Psoas muscle (tissue), 8 donors: Measurements from ENCODE around the gene PMEPA1. TPM values are rescaled to one million over a fixed set of nuclear protein-coding genes. Genes with fewer than 3 reads are reported as not detected.
A peak's percentile ranks its signal among the peaks of the same experiment; 100 is the strongest.

Experiments
- ATAC-seq, 4 donors: fragments of 200-7000 bp; cut with Tn5 transposase; one replicate each; pipeline ENCODE4 v1.9.1; 2020; ENCODE audit warnings: moderate library complexity in 3 of 4, mild to moderate bottlenecking in 2 of 4
- DNase-seq, 2 donors: peaks; one replicate each; pipeline ENCODE4 v3.0.0-alpha.2; 2020
- H3K27ac ChIP-seq: fragments of 200-600 bp; one replicate; pipeline ENCODE4 v1.8.0; 2022
- H3K27me3 ChIP-seq, 3 donors: fragments of 200-600 bp in 1 of 3; one replicate each; pipeline versions ENCODE4 v1.6.1 to v1.8.0; 2013 to 2022; ENCODE audit warnings: low read length in 2 of 3, mild to moderate bottlenecking in 2 of 3, moderate library complexity in 1 of 3; ENCODE audit not compliant: insufficient read depth in 3 of 3
- H3K36me3 ChIP-seq, 2 donors: fragments of 200-600 bp in 1 of 2; one replicate each; pipeline versions ENCODE4 v1.6.1 to v1.8.0; 2013 to 2022; ENCODE audit warnings: low read depth in 1 of 2, mild to moderate bottlenecking in 1 of 2, moderate library complexity in 1 of 2; ENCODE audit not compliant: insufficient read depth in 1 of 2
- H3K4me1 ChIP-seq: fragments of 200-600 bp; one replicate; pipeline ENCODE4 v1.8.0; 2022
- H3K4me3 ChIP-seq: fragments of 200-600 bp; one replicate; pipeline ENCODE4 v1.8.0; 2022; ENCODE audit warnings: mild to moderate bottlenecking
- H3K9me3 ChIP-seq: fragments of 200-600 bp; one replicate; pipeline ENCODE4 v1.8.0; 2022
- WGBS, 3 donors: extraction: QIAGEN DNeasy Blood & Tissue Kit; methylation state at CpG; one replicate each; pipeline versions ENCODE4 v1.1.6 to v1.1.7; 2013; 5-methylcytosine and 5-hydroxymethylcytosine counted together
- intact Hi-C, 2 donors: fragments of 100-400 bp; cut with DNase I; formaldehyde crosslinking; loops; one replicate each; pipeline versions ENCODE4 v1.11.0 to v1.14.2; 2022
- polyA plus RNA-seq, 3 donors: library from polyadenylated mRNA; stranded (reverse); fragments of 200-250 nt; gene quantifications; one replicate each; pipeline ENCODE4 v1.2.3, GENCODE V29; 2013
- total RNA-seq, 4 donors: library from RNA; stranded (reverse); fragmentation: NEBNext Ultra II Directional in 2 of 4; extraction: Animal tissue kit (Norgen Biotek cat#: 25700) in 2 of 4; gene quantifications; one replicate each; pipeline versions ENCODE4 v1.2.1 to v1.2.4, GENCODE V29; 2021 to 2023
- TF ChIP-seq, protein P1 (sequence below): fragments of 200-600 bp; IDR thresholded peaks from one replicate; pipeline ENCODE4 v1.8.0; 2022; ENCODE audit warnings: antibody characterized with exemption
- donor health status: healthy with polysubstance abuse.
- donor health status: DM: no; HTN: no; CAD: no; lungs with moderate emphysema.
- donor health status: Bipolar disorder and iron deficiency.
- donor health status: healthy.
- donor health status: DM: yes; HTN: yes; CAD: no.
- donor health status: DM: no; HTN: no; CAD: no.
- donor health status: DM: no; HTN: no; CAD: no.
- donor health status: DM: yes; HTN: yes; CAD: no.

Gene PMEPA1
- total and polyA plus RNA-seq, 7 donors, result 8.9 to 34.0 (median 17.1) TPM

DNA sequence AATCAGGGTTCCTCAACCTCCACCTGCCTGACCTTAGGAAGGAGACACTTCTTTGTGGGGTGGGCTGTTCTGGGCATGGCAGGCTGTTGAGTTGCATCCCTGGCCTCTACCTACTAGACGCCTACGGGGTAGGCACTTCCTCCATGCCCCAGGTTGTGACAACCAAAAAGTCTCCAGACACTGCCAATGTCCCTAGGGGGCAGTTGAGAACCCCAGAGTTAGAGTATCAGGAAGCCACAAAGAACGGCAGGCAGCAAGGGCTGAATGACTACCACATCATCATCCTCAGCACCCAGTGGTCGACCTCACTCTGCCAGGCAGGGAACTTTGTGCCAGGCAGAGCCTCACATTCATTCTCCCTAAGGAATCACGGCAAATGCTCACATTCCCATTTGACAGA is 21.5 kb downstream of the PMEPA1 start:
- Histone ChIP-seq H3K4me3 (no peak overlapping the region), H3K9me3 (no peaks in the 10 kb centered on the region), H3K27ac (no peak overlapping the region), H3K36me3 (no peaks in the 10 kb centered on the region), H3K27me3 (no peaks in the 10 kb centered on the region), H3K4me1 (peaks cover 46% of the 10 kb centered on the region)
- ATAC-seq (no peak), DNase-seq (no peak)
- TF ChIP-seq, protein P1, sequence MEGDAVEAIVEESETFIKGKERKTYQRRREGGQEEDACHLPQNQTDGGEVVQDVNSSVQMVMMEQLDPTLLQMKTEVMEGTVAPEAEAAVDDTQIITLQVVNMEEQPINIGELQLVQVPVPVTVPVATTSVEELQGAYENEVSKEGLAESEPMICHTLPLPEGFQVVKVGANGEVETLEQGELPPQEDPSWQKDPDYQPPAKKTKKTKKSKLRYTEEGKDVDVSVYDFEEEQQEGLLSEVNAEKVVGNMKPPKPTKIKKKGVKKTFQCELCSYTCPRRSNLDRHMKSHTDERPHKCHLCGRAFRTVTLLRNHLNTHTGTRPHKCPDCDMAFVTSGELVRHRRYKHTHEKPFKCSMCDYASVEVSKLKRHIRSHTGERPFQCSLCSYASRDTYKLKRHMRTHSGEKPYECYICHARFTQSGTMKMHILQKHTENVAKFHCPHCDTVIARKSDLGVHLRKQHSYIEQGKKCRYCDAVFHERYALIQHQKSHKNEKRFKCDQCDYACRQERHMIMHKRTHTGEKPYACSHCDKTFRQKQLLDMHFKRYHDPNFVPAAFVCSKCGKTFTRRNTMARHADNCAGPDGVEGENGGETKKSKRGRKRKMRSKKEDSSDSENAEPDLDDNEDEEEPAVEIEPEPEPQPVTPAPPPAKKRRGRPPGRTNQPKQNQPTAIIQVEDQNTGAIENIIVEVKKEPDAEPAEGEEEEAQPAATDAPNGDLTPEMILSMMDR, result no peak
- WGBS, 3 donors, result 80 to 96% (median 83%) methylated on average over 5 of the region's 5 CpGs
- intact Hi-C loops, result no loop called here

DNA sequence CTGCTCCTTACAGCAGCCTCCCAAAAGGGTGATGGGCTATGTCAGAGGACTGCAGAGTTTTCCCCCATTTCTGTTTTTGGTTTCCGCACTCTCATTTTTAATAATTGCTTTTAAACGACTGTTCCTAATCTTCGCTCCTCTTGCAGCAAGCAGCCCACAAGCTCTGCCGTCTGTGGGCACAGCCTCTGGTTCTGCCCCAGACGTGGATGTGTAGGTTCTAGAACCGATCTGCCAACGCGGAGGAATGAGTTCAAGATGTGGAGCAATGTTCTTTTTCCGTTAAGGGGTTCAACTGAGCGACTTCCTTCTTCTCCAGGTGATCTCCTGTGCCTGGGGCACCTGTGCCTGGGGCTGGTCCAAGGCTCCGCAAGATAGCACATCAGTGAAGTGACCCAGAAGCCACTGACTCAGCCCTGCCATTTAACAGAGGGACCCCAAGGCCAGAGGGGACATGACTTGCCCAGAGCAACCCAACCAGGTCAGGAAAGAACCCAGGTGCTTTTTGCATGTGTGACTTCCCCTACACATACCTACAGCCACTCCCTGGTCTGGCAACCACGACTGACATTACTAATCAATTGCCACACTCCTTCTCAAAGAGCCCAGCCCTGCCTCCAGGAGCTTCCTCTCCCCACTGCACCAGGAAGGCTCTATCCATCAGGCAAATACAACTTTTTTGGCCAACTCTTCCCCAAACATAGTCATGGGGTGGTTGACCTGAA is 22.7 kb downstream of the PMEPA1 start:
- intact Hi-C loops, result no loop called here
- ATAC-seq (no peak), DNase-seq (no peak)
- WGBS, 3 donors, result 87 to 92% (median 89%) methylated on average over 12 of the region's 12 CpGs
- TF ChIP-seq, protein P1, result no peak
- H3K27me3 ChIP-seq, result no peaks in the 10 kb centered on the region
- peaks cover 46% of the 10 kb centered on the region for H3K4me1 ChIP-seq
- H3K4me3 ChIP-seq, result no peak overlapping the region
- H3K9me3 ChIP-seq, result no peaks in the 10 kb centered on the region
- H3K27ac ChIP-seq, result no peak overlapping the region
- no peaks in the 10 kb centered on the region for H3K36me3 ChIP-seq

DNA sequence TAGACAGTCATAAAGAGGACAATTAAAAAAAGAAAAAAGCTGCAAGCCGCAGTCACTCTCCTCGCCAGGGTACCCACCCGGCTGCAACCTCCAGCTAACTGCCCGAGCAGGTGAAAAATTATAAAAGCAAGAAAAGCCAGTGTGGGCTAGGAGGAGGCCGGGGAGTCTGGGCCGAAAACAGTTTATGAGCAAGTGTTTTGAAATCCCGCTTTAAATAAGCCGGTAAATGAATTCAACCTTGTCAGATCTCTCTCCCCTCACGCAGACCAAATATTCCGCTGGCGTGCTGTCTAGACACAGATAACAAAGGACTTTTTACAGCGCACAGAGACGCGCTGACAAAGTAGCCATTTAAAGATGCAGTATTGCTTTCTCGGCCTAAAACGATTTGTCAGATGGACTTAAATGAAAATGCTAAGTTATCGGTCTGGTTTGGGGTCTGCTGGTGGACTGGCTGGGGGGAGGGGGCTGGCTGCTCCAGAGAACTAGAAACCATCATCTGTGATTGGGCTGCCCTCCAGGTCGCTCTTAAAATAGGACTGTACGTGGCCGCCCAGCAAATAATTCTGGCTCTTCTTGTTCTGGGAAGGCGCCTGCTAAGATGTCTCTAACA is 24.6 kb downstream of the PMEPA1 start:
- peaks cover 46% of the 10 kb centered on the region for H3K4me1 ChIP-seq
- intact Hi-C loops, result no loop called here
- DNase-seq (no peak), ATAC-seq (peak; percentile 42 to 78 (median 69))
- no peaks in the 10 kb centered on the region for H3K9me3 ChIP-seq
- TF ChIP-seq, protein P1, result no peak
- H3K36me3 ChIP-seq, result no peaks in the 10 kb centered on the region
- no peaks in the 10 kb centered on the region for H3K27me3 ChIP-seq
- 52 to 60% (median 58%) methylated on average over 21 of the region's 21 CpGs for WGBS, 3 donors
- H3K4me3 ChIP-seq, result no peak overlapping the region
- H3K27ac ChIP-seq, result no peak overlapping the region

DNA sequence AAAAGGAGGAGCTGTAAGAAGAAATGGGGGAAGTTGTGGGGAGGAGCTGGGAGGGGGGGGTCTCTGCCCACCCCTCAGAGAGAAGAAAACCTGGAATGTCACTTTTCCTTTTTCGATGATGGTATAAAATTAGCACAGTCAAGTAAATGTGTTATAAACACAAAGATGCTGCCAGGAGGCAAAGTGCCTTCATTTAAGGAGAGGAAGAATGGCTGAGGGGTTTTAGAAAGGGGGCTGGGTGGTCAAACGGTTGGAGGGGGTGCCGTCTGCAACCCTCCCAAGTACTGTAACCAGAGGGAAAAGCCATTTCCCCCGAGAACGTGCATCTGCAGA is 25.0 kb downstream of the PMEPA1 start:
- no peak overlapping the region for H3K4me3 ChIP-seq
- WGBS, 3 donors, result 56 to 59% (median 56%) methylated on average over 5 of the region's 5 CpGs
- TF ChIP-seq, protein P1, result no peak
- H3K27ac ChIP-seq, result no peak overlapping the region
- no peaks in the 10 kb centered on the region for H3K36me3 ChIP-seq
- intact Hi-C loops, result no loop called here
- no peaks in the 10 kb centered on the region for H3K9me3 ChIP-seq
- ATAC-seq (no peak), DNase-seq (no peak)
- no peaks in the 10 kb centered on the region for H3K27me3 ChIP-seq
- peaks cover 42% of the 10 kb centered on the region for H3K4me1 ChIP-seq
